CD4-positive, alpha-beta T cell treated with Interleukin-1 beta for 1 hour (primary cell): ENCODE measurements around the gene NT5DC1.

ENCODE experiments used
- DNase-seq, 2 donors: peaks; one replicate each; pipeline ENCODE4 v3.0.0-alpha.2; 2020 to 2022

Gene NT5DC1

DNA sequence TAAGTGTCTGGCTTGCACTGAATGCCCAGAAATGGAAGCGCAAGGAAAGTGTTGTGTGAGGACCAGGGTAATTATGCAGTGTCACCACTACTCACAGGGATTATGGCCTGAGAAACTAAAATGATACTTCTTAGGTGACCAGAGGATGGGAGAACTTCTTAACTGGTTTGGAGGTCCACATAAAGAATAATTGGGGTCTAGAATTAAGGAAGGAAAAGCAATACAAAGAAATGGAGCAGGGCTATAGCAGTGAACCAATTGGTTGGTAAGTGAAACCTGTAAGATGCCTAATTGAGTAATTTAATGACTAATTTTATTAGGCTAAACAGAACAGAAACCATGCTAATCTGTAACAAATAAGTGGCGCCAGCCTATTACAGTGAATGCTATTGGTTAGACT lies 147.9 kb downstream of the NT5DC1 start:
- no peak for DNase-seq

DNA sequence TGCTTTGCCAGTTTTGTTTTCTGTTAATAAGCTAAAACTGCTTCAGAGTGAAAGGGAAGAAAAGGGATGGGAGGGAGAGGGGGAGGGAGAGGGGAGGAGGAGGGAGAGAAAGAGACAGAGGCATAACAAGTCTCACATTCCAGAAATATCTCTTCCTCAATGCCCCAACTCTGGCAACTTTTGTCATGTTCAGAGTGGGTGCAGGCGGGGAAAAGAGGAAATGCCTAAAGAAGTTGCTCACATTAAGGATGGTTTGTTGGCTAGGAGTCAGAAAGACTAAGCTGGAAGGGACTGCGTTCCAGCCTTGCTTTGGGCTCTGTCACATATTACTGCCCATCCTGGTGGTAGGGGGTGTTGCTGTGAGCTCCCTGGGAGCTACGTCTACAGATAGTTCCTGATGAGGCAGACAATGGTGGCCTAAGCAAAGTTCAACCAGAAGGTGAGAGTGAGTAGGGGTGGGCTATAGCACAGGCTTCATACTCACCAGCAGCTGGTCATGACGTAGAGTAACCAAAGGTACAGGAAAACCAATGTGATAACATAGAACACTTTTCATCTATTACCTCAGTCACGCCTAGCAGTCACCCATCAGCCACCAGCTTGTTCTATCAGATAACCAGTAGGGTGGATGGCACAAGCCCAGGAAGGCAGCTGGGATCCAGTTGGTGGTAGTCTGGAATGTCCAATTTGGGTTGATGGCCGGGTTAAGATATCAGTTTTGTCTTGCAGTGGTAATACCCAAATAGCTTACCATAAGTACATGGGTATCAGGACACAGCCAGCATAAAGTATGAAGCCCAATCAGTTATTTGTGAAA lies 151.1 kb downstream of the NT5DC1 start:
- no peak for DNase-seq

GRCh38 chr6:116253188-116253504 lies 152.5 kb downstream of the NT5DC1 start:
- DNase-seq = no peak

DNA sequence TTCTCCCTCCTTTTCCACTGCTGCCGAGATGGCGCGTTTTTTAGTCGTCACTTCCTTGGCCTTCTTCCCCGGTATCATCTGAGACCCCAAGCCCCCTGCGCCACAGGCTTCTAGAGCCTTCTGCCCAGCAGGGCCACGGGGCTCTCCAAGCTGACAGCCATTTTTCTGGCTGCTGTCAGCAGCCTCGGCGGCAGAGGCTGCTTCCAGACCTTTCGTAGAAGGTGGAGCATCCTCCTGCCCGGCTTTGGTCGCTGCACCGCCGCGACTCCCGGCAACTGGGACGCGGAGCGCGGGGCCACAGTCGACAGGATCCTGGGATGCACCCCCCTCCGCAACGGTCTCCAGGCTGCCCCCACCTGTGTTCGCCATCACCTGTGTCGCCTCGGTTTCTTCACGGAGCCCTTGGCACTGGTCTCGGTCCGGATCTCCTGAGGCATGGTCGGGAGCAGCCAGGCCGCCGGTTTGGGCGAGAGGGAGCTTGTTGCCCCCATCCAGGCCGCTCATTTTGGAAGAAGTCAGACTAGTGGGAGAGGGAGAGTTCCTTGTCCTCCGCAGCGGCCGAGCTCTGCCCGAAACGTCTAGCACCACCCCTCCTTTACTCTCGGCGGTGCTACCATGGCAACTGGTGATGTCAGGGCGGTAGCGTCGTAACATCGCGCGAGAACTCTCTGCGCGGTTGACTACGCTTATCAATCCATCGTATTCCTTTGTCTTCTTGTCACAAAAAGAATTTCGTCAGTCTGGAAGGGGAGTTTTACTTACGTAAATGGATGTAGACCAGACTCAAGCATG lies 153.0 kb downstream of the NT5DC1 start, which contains the start of gene TSPYL4:
Gene TSPYL4 (minus strand): TSS at position 571 of the 792 bp plus-strand sequence. CDS start 67 bp downstream, at position 504.
- peak; percentile 95 for DNase-seq

DNA sequence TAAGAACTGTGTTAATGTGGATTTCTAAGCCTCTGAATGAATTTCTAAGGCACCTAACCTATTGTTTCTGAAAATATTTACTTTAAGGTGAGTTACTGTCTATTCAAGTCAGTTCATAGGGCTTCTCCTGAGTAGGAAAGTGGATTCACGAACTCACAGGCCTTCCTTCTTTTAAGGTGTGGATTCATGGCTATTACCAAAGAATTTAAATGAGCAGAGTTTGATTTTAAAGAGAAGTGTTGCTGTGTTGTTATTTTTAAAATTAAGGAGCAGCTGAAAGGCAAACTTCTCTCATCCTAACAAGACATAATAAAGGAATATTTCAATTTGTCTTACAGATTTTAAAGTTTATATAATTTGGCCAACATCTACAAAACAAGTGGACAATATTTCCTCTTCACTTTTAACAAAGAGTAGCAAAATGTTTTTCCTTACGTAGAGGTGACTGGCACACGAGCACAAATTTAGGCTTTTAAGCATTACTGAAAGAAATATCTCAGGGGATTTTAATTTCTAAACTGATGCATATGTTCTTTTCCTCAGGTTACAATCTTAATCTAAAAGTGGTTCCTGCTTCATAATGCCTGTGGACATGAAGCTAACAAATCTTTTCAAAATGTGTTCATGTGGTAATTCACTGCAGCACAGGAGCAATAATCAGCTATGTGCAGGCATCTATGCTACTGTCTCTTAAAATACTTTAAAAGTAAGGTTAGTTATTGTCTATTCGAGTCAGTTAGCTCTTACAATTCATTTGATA lies 153.8 kb downstream of the NT5DC1 start:
- DNase-seq = no peak

GRCh38 chr6:116255246-116255800 lies 154.7 kb downstream of the NT5DC1 start:
- DNase-seq = no peak

DNA sequence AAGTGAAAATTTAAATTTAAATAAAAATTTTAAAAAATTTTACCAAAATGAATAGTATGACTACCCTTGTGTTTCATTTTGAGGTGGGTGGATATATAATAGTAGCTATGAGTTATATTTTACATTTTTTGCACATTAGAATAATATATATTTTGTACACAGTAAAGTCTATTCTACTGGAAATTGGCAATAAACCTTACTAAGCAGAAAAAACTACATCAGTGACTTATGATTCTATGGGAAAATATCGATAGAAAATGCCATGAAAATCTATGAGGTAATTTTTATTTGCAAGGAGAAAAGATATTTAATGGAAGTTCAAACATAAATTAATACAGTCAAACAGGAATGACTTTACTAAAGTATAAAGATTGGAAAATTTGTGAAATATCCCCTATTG lies 156.0 kb downstream of the NT5DC1 start:
- no peak for DNase-seq

DNA sequence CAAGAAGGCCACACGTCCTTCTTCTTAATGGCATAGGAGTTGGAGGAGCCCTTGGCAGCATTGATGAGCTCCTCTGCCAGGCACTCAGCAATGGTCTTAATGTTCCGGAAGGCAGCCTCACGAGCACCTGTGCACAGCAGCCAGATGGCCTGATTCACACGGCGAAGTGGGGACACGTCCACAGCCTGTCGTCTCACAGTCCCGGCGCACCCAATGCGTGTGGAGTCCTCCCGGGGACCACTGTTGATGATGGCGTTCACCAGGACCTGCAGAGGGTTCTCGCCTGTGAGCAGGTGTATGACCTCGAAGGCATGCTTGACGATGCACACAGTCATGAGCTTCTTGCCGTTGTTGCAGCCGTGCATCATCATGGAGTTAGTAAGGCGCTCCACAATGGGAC lies 157.9 kb downstream of the NT5DC1 start:
- DNase-seq = no peak

- no peak for DNase-seq
Observed at GRCh38 chr6:116263353-116263752, 162.7 kb downstream of the NT5DC1 start.

- DNase-seq = no peak
Observed at GRCh38 chr6:116265041-116265829, 164.6 kb downstream of the NT5DC1 start.

GRCh38 chr6:116266803-116267202 lies 166.2 kb downstream of the NT5DC1 start:
- no peak for DNase-seq

DNA sequence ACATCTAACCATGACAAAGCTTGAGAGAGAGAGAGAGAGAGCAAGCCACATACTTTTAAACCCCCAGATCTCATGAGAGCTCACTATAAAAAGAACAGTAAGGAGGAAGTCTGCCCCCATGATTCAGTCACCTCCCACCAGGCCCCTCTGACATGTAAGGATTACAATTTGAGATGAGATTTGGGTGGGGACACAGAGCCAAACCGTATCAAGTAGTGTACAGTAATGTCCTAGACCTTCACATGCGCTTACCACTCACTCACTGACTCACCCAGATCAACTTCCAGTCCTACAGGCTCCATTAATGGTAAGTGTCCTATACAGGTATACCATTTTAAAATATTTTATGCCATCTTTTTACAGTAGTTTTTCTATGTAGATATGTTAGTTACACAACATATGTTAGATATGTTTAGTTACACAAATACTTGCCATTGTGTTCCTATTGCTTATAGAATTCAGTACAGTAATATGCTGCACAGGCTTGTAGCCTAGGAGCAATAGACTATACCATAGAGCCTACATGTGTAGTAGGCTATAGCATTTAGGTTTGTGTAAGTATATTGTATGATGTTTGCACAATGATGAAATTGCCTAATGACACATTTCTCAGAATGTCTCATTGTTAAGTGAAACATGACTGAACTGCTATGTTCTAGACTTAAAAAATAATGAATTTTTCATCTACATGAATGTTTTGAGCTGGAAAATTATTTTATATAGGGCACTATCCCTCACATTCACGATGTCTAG lies 167.4 kb downstream of the NT5DC1 start:
- DNase-seq = no peak

DNA sequence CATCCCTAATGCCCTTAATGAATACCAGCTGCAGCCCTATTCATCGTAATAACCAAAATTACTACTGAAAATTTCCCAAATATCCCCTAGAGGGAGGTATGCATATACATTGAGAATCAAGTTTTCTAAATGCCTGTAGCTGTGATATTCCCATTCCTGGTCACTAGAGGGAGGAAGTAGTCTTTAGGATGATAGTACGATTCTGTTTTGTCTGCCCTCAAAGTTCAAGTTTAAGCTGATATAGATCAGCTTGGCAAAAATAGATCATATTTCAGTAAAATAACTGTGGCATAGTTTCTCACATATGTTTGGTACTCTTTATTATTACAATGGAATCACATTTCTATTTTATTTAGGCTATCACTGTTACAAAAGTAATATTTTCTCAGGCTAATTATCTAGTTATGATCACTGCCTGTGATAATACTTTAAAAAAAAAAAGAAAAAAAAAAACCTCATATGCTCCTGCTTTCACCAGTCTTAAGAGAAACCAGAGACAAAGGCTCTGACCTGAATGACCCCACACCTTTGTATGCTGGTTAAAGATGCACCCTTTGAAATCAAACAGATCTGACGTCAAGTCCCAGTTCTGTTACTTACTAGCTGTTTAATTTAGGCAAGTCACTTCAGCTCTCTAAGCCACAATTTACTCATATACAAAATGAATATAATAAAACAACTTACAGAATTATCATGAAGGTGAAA lies 168.1 kb downstream of the NT5DC1 start:
- DNase-seq = peak in 1 of 2 donors; percentile 67

DNA sequence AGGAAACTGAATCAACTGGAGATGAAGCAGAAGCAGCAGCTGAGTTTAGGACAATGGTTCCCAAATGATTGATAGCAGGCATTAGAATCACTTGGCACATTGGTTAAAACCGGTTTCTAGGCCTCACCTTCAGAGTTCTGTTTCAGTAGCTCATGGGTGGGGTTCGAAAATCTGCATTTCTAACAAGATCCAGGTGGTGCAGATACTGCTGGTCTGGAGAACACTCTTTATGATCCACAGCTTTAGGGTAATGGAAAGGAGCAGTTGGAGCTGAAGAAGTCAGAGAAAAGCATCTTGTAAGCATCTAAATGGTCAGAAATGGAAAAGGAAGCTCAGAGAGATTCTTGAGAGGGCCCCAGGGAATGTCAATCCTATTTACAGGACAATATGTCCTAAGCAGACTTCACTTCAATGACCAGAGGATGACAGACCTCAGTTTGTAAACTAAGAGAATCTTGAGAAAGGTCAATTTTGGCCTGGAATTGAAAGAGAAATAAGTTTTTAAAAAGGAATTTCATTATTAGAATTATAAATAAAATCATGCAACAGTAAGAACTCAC lies 170.6 kb downstream of the NT5DC1 start:
- DNase-seq = no peak

DNA sequence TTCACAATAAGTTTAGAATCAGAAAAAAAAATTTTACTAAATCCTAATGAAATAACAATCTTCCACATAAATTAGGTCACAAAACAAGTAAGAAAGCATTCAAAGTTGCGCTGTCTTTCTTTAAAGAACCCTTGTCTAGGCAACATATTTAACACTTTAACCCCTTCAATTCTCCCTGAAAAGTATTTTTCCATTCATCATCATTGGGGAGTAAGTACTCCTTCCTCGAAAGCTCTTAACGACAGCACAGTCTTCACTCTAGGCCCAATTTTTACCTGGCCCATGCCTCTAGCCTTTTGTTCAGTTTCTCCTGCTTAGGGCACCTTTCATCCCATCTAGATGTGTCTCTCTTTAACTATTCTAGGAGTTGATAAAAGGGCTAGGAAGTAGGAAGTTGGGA lies 176.5 kb downstream of the NT5DC1 start:
- no peak for DNase-seq

DNA sequence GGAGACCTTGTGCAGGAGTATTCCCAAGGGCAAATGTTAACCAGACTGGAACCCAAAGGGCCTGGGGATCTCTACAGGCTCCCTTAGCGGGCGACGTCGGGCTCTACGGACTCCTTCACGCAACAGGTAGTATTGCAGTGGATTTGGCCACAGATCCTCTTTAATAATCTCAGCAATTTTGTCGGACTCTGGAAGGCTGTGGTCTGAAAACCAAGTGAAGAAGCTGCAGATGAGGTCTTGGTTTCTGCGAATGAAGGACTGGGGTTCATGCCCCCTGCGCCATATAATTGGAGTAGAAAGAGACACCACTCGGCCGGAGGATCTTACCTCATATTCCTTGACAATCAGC lies 177.8 kb downstream of the NT5DC1 start:
- no peak for DNase-seq

DNA sequence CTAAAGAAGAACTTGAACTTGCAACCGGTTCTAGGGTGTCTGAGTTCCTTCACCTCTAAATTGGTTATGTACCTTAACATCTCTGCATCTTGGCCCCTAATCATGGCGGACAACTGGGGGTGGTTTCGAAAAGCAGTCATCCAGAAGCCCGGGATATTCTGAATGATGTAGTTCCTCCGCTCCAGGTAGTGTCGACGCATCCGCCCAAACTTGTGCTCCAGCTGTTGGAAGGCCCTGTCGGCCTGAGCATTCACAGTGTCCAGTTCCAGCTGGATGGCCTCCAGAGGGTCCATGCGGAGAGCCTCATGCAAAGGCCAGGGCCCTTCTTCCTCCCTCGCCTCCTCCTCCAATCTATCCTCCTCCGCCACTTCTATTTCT lies 178.2 kb downstream of the NT5DC1 start:
- no peak for DNase-seq

DNA sequence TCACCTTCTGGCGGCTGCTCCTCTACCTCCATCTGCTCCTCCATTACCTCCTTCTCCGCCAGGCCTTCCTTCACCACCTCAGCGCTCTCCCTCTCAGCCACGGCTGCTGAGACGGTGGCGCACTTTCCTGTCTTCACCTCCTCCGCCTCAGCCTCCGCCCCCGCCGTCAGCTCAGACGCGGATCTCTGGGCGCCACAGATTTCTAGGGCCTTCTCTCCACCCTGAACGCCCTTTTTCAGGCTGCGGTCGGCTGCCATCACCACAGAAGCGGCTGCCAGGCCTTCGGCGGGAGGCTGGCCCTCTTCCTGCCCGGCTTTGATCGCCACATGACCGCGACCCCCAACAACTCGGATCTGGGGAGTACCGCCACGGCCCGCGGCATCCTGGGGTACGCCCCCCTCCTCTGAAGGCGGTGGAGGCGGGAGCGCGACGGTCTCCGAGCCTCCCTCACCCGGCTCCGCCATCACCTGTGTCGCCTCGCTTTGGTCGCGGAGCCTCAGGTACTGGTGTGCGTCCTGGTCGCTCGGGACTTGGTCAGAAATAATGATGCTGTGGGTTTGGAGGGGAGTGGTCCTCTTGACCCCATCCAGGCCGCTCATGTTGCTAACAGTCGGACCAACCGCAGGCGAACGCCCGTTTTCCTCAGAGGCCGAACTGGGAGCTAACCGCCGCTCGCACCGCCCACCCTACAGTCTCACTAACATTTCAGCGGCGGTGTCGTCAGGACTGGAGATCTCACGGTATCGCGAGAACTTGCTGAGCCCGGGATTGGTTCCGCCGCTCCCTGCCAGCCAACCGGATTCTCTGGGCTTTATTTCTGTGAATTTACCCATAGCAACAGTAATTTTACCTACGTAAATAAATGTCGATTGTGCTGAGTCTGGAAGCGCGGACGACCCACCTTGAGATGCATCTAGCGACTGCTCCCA lies 178.8 kb downstream of the NT5DC1 start, which contains the start of gene TSPYL1:
Gene TSPYL1 (minus strand): TSS at position 699 of the 929 bp plus-strand sequence. CDS start 100 bp downstream, at position 599.
- peak; percentile 97 for DNase-seq
